ENCODE measurements around the gene SLC27A4. TPM values are rescaled to one million over a fixed set of nuclear protein-coding genes. Genes with fewer than 3 reads are reported as not detected.

The SLC27A4 gene
- total RNA-seq, 1 experiment from 2014 or later, result 17.0 TPM

DNA sequence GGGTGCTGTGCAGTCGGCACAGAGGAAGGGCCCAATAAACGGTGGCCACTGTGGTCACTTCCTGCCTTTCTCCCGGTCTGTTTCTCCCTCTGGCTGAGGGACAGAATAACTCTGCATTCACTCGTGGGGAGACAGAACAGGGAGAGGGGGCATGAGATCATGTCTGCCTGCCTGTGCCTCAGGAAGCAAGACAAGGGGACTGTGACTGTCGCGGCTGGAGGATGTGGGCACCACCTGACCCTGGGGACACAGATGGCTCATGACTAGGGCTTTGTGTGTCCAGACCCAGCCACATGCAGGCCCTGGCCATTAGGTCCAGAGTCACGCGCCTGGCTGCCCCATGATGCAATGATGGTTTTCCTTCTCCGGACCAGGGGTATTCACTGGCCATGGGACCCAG is 23.9 kb upstream of the SLC27A4 start:
- no peak overlapping the region for H3T11ph ChIP-seq (ENCODE audit: low read length)
- Mint-ChIP-seq H3K27ac (no peak overlapping the region), H3K4me1 (no peaks in the 10 kb centered on the region), H3K27me3 (ENCODE audit: low read depth) (no peaks in the 10 kb centered on the region), H3K9me3 (no peaks in the 10 kb centered on the region), H3K36me3 (ENCODE audit: insufficient read depth in 1 of 3, low read depth in 3 of 3) (peaks cover 14 to 46% (median 31%) of the 10 kb centered on the region in 3 experiments), H3K4me3 (no peak overlapping the region)
- H3K27me3 ChIP-seq (ENCODE audit: insufficient read depth, low read length), result no peaks in the 10 kb centered on the region
- no peak overlapping the region for H2BK120ac ChIP-seq (ENCODE audit: low read depth, low read length, poor library complexity, severe bottlenecking)
- no peak overlapping the region for H2BK15ac ChIP-seq (ENCODE audit: low read depth, low read length)
- H3K23ac ChIP-seq (ENCODE audit: insufficient read length, low read depth, low read length), result no peak overlapping the region
- no peaks in the 10 kb centered on the region for H3K9me3 ChIP-seq (ENCODE audit: control insufficient read depth, low read depth, low read length)
- no peaks in the 10 kb centered on the region for H3K79me1 ChIP-seq (ENCODE audit: insufficient read depth, low read depth, low read length, poor library complexity, severe bottlenecking)
- peaks cover 1% of the 10 kb centered on the region for H3K23me2 ChIP-seq (ENCODE audit: insufficient read length, low read depth, low read length, poor library complexity, severe bottlenecking)
- no peak overlapping the region for H4K8ac ChIP-seq (replicated peaks; ENCODE audit: insufficient read length, low read depth, low read length)
- no peak for DNase-seq
- no peak overlapping the region for H2BK5ac ChIP-seq (ENCODE audit: insufficient read length, low read length)
- no peak overlapping the region for H3K4me2 ChIP-seq (ENCODE audit: insufficient read depth, insufficient read length, low read length)
- TF ChIP-seq, protein P1, sequence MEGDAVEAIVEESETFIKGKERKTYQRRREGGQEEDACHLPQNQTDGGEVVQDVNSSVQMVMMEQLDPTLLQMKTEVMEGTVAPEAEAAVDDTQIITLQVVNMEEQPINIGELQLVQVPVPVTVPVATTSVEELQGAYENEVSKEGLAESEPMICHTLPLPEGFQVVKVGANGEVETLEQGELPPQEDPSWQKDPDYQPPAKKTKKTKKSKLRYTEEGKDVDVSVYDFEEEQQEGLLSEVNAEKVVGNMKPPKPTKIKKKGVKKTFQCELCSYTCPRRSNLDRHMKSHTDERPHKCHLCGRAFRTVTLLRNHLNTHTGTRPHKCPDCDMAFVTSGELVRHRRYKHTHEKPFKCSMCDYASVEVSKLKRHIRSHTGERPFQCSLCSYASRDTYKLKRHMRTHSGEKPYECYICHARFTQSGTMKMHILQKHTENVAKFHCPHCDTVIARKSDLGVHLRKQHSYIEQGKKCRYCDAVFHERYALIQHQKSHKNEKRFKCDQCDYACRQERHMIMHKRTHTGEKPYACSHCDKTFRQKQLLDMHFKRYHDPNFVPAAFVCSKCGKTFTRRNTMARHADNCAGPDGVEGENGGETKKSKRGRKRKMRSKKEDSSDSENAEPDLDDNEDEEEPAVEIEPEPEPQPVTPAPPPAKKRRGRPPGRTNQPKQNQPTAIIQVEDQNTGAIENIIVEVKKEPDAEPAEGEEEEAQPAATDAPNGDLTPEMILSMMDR (conservative IDR thresholded peaks at IDR 0.05), result no peak
- H3K56ac ChIP-seq (ENCODE audit: insufficient read length, low read depth, low read length), result no peak overlapping the region
- no peak overlapping the region for H3K27ac ChIP-seq (ENCODE audit: insufficient read length, low read depth, low read length)
- no peaks in the 10 kb centered on the region for H3K4me1 ChIP-seq (ENCODE audit: insufficient read depth, low read length)
- no peak overlapping the region for H4K91ac ChIP-seq (ENCODE audit: insufficient read length, low read depth, low read length)
- H3K9ac ChIP-seq (ENCODE audit: extremely low read depth, insufficient read length, low read length), result no peak overlapping the region
- no peak overlapping the region for H2BK20ac ChIP-seq (ENCODE audit: low read depth, low read length, poor library complexity, severe bottlenecking)
- H2AFZ ChIP-seq (ENCODE audit: low read length), result no peak overlapping the region
- no peak overlapping the region for H2BK12ac ChIP-seq (ENCODE audit: insufficient read length, low read depth, low read length)
- no peak overlapping the region for H4K5ac ChIP-seq (ENCODE audit: insufficient read length, low read depth, low read length)
- no peak overlapping the region for H3K18ac ChIP-seq (ENCODE audit: insufficient read length, low read depth, low read length)
- no peak overlapping the region for H2AK5ac ChIP-seq (ENCODE audit: insufficient read length, low read length)
- no peaks in the 10 kb centered on the region for H3K79me2 ChIP-seq (ENCODE audit: insufficient read depth, low read length)
- no peak overlapping the region for H3K4ac ChIP-seq (ENCODE audit: low read depth, low read length)
- WGBS (ENCODE audit: extremely low coverage, insufficient read length, low lambda C conversion rate), result no CpG with 5 or more reads among the region's 9 CpGs
- H4K20me1 ChIP-seq (ENCODE audit: control insufficient read depth, insufficient read depth, insufficient read length), result no peaks in the 10 kb centered on the region
- no peak overlapping the region for H3K14ac ChIP-seq (ENCODE audit: insufficient read depth, low read length)

Measured in H9 (cell line).